Measurements from ENCODE around the gene SRSF9. TPM values are rescaled to one million over a fixed set of nuclear protein-coding genes. Genes with fewer than 3 reads are reported as not detected.

The SRSF9 gene
- polyA plus RNA-seq, 4 donors: 212 to 273 (median 244) TPM

GRCh38 chr12:120485961-120486881, 16.7 kb upstream of the SRSF9 start:
- no peak for DNase-seq (ENCODE audit: low read depth in 4 of 4, low spot score in 2 of 4)

GRCh38 chr12:120483621-120484020, 14.1 kb upstream of the SRSF9 start:
- no peak for DNase-seq (ENCODE audit: low read depth in 4 of 4, low spot score in 2 of 4)

- no peak for DNase-seq (ENCODE audit: low read depth in 4 of 4, low spot score in 2 of 4)
Observed at GRCh38 chr12:120481022-120481767, 11.6 kb upstream of the SRSF9 start.

- no peak for DNase-seq (ENCODE audit: low read depth in 4 of 4, low spot score in 2 of 4)
Observed at GRCh38 chr12:120480211-120480610, 10.7 kb upstream of the SRSF9 start.

- DNase-seq (ENCODE audit: low read depth in 4 of 4, low spot score in 2 of 4): no peak
Observed at GRCh38 chr12:120479458-120479857, 9.9 kb upstream of the SRSF9 start.

- no peak for DNase-seq (ENCODE audit: low read depth in 4 of 4, low spot score in 2 of 4)
Observed at GRCh38 chr12:120475643-120476042, 6.1 kb upstream of the SRSF9 start.

GRCh38 chr12:120474616-120474960, 5.0 kb upstream of the SRSF9 start:
- DNase-seq (ENCODE audit: low read depth in 4 of 4, low spot score in 2 of 4): no peak

- no peak for DNase-seq (ENCODE audit: low read depth in 4 of 4, low spot score in 2 of 4)
Observed at GRCh38 chr12:120473807-120474615, 4.5 kb upstream of the SRSF9 start.

- DNase-seq (ENCODE audit: low read depth in 4 of 4, low spot score in 2 of 4): no peak
Observed at GRCh38 chr12:120472521-120472920, 3.0 kb upstream of the SRSF9 start.

GRCh38 chr12:120470150-120470784, 719 bp upstream of the SRSF9 start:
- no peak for DNase-seq (ENCODE audit: low read depth in 4 of 4, low spot score in 2 of 4)

GRCh38 chr12:120468821-120469449, 613 bp downstream of the SRSF9 start:
- DNase-seq (ENCODE audit: low read depth in 4 of 4, low spot score in 2 of 4): peak in 1 of 4 donors; percentile 29

GRCh38 chr12:120468325-120468820, 1.2 kb downstream of the SRSF9 start:
- peak in 1 of 4 donors; percentile 35 for DNase-seq (ENCODE audit: low read depth in 4 of 4, low spot score in 2 of 4)

GRCh38 chr12:120467439-120467838, 2.1 kb downstream of the SRSF9 start:
- DNase-seq (ENCODE audit: low read depth in 4 of 4, low spot score in 2 of 4): no peak

- no peak for DNase-seq (ENCODE audit: low read depth in 4 of 4, low spot score in 2 of 4)
Observed at GRCh38 chr12:120466560-120467315, 2.8 kb downstream of the SRSF9 start.

- DNase-seq (ENCODE audit: low read depth in 4 of 4, low spot score in 2 of 4): no peak
Observed at GRCh38 chr12:120465756-120466155, 3.8 kb downstream of the SRSF9 start.

- DNase-seq (ENCODE audit: low read depth in 4 of 4, low spot score in 2 of 4): no peak
Observed at GRCh38 chr12:120463712-120464111, 5.8 kb downstream of the SRSF9 start.

- DNase-seq (ENCODE audit: low read depth in 4 of 4, low spot score in 2 of 4): no peak
Observed at GRCh38 chr12:120462099-120462640, 7.4 kb downstream of the SRSF9 start.

- no peak for DNase-seq (ENCODE audit: low read depth in 4 of 4, low spot score in 2 of 4)
Observed at GRCh38 chr12:120460157-120460556, 9.4 kb downstream of the SRSF9 start.

GRCh38 chr12:120457133-120457532, 12.4 kb downstream of the SRSF9 start:
- DNase-seq (ENCODE audit: low read depth in 4 of 4, low spot score in 2 of 4): no peak
